ENCODE results near the gene TIAM2. TPM values are rescaled to one million over a fixed set of nuclear protein-coding genes. Genes with fewer than 3 reads are reported as not detected.

The TIAM2 gene
- total and polyA plus RNA-seq, 2 donors (not counting 3 experiments of a cell fraction or from before 2014, with no cell fraction given): 9.6 to 18.5 TPM

DNA sequence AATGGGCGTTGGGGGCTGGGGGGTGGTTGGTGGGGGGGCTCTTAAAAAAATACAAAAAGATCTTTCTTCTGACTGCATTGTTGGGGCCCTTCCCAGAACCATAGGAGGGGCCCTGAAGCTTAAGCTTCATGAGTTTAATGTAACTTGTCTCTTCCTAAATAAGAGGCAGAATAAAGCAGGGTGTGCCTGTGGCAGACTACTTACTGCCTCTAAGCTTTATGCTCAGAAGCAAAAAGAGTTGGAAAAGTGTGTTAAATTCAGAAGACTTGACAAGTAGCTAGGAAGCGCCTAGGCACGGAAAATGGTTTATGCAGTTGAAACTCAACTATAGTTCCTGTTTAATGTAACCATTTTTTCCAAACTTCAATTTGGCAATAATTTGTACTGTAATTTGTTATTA, 44.5 kb downstream of the TIAM2 start:
- FAIRE-seq (no peak), DNase-seq (ENCODE audit: low read depth, low spot score) (no peak)
- TF ChIP-seq MYC (IDR thresholded peaks at IDR 0.05; ENCODE audit: low read depth, low read length) (no peak), JUN (IDR thresholded peaks at IDR 0.05; ENCODE audit: borderline replicate concordance, insufficient read depth, insufficient read length, low read depth) (no peak), POLR2A (IDR thresholded peaks at IDR 0.05; ENCODE audit: low read depth, low read length) (no peak), FOS (IDR thresholded peaks at IDR 0.05; ENCODE audit: borderline replicate concordance, insufficient read depth, low read length) (no peak), GATA2 (IDR thresholded peaks at IDR 0.05; ENCODE audit: insufficient read depth, insufficient read length, low read depth, low read length) (no peak), EZH2 (IDR thresholded peaks at IDR 0.05; ENCODE audit: borderline replicate concordance, low read depth, low read length, severe bottlenecking) (no peak)
- TF ChIP-seq, protein P1, sequence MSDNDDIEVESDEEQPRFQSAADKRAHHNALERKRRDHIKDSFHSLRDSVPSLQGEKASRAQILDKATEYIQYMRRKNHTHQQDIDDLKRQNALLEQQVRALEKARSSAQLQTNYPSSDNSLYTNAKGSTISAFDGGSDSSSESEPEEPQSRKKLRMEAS (IDR thresholded peaks at IDR 0.05; ENCODE audit: insufficient read depth, insufficient read length): no peak
- TF ChIP-seq, protein P2, sequence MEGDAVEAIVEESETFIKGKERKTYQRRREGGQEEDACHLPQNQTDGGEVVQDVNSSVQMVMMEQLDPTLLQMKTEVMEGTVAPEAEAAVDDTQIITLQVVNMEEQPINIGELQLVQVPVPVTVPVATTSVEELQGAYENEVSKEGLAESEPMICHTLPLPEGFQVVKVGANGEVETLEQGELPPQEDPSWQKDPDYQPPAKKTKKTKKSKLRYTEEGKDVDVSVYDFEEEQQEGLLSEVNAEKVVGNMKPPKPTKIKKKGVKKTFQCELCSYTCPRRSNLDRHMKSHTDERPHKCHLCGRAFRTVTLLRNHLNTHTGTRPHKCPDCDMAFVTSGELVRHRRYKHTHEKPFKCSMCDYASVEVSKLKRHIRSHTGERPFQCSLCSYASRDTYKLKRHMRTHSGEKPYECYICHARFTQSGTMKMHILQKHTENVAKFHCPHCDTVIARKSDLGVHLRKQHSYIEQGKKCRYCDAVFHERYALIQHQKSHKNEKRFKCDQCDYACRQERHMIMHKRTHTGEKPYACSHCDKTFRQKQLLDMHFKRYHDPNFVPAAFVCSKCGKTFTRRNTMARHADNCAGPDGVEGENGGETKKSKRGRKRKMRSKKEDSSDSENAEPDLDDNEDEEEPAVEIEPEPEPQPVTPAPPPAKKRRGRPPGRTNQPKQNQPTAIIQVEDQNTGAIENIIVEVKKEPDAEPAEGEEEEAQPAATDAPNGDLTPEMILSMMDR (IDR thresholded peaks at IDR 0.05; ENCODE audit: extremely low read depth in 1 of 2, insufficient read depth in 1 of 2, low read depth in 1 of 2, low read length in 2 of 2): no peak
- Histone ChIP-seq H4K20me1 (replicated peaks; ENCODE audit: control insufficient read depth, extremely low read depth, insufficient read depth, low read length) (no peaks in the 10 kb centered on the region), H3K4me2 (ENCODE audit: insufficient read depth, low read length) (no peak overlapping the region), H2AFZ (ENCODE audit: low read depth, low read length) (no peak overlapping the region), H3K4me1 (ENCODE audit: control insufficient read depth, extremely low read depth, insufficient read depth, low read length) (peaks cover 4% of the 10 kb centered on the region), H3K36me3 (ENCODE audit: control insufficient read depth in 2 of 2, extremely low read depth in 1 of 2, insufficient read depth in 2 of 2, low read length in 2 of 2) (no peaks in the 10 kb centered on the region), H3K27ac (ENCODE audit: insufficient read depth, low read depth, low read length) (no peak overlapping the region), H3K79me2 (ENCODE audit: control insufficient read depth, insufficient read depth, low read length) (no peaks in the 10 kb centered on the region), H3K4me3 (replicated peaks in 1 of 3; ENCODE audit: insufficient read depth in 1 of 3, low read depth in 1 of 3, low read length in 3 of 3) (no peak overlapping the region), H3K9me1 (replicated peaks; ENCODE audit: control insufficient read depth, extremely low read depth, insufficient read depth, low read length) (no peaks in the 10 kb centered on the region), H3K9me3 (replicated peaks; ENCODE audit: control insufficient read depth, insufficient read depth, low read length) (no peaks in the 10 kb centered on the region), H3K27me3 (ENCODE audit: control insufficient read depth in 2 of 2, insufficient read depth in 2 of 2, low read length in 2 of 2) (no peaks in the 10 kb centered on the region), H3K9ac (replicated peaks; ENCODE audit: extremely low read depth, insufficient read depth, low read length) (no peak overlapping the region)
- POLR2A ChIA-PET: interaction anchor here (0.6 kb wide), 2 partner anchors 14 to 32 kb away, joined by 5 to 8 read pairs; no protein-coding TSS in a partner anchor
- no TSS peak for BruUV-seq (replicated peaks)
- intact Hi-C loops (cut with micrococcal nuclease): no loop called here
- CTCF ChIA-PET: interaction anchor here (1.6 kb wide), 1 partner anchor 8 kb away, joined by 4 read pairs; no protein-coding TSS in a partner anchor
- dilution Hi-C loops (cut with MboI; ENCODE audit: extremely low pct_ligation_motif_present, low sequenced_read_pairs): no loop called here

Data from endothelial cell of umbilical vein (primary cell).